Measurements from ENCODE around the gene GPRIN2.
"Not testable (repeated sequence)": the region's sequence is repeated elsewhere in the genome, so short reads cannot be mapped to it uniquely, and the experiment has no call there.

The GPRIN2 gene

GRCh38 chr10:46567151-46567550, 10.7 kb upstream of the GPRIN2 start:
- DNase-seq (ENCODE audit: low read depth), result not testable (repeated sequence)

- DNase-seq (ENCODE audit: low read depth), result peak; percentile 17
Observed at GRCh38 chr10:46565591-46566332, 9.3 kb upstream of the GPRIN2 start.

GRCh38 chr10:46560952-46561351, 4.5 kb upstream of the GPRIN2 start:
- no peak for DNase-seq (ENCODE audit: low read depth)

GRCh38 chr10:46560381-46560780, 3.9 kb upstream of the GPRIN2 start:
- DNase-seq (ENCODE audit: low read depth), result no peak

- DNase-seq (ENCODE audit: low read depth), result no peak
Observed at GRCh38 chr10:46559231-46559671, 2.8 kb upstream of the GPRIN2 start.

- no peak for DNase-seq (ENCODE audit: low read depth)
Observed at GRCh38 chr10:46558392-46559185, 2.1 kb upstream of the GPRIN2 start.

GRCh38 chr10:46558122-46558391, 1.6 kb upstream of the GPRIN2 start:
- DNase-seq (ENCODE audit: low read depth), result no peak

GRCh38 chr10:46557319-46558121, 1.1 kb upstream of the GPRIN2 start:
- no peak for DNase-seq (ENCODE audit: low read depth)

GRCh38 chr10:46555713-46556514, 544 bp downstream of the GPRIN2 start:
- DNase-seq (ENCODE audit: low read depth), result no peak

GRCh38 chr10:46555366-46555712, 1.1 kb downstream of the GPRIN2 start:
- no peak for DNase-seq (ENCODE audit: low read depth)

GRCh38 chr10:46554166-46554781, 2.2 kb downstream of the GPRIN2 start:
- DNase-seq (ENCODE audit: low read depth), result no peak

- DNase-seq (ENCODE audit: low read depth), result no peak
Observed at GRCh38 chr10:46553238-46554049, 3.0 kb downstream of the GPRIN2 start.

GRCh38 chr10:46552526-46553237, 3.8 kb downstream of the GPRIN2 start:
- no peak for DNase-seq (ENCODE audit: low read depth)

- no peak for DNase-seq (ENCODE audit: low read depth)
Observed at GRCh38 chr10:46551701-46552525, 4.5 kb downstream of the GPRIN2 start.

GRCh38 chr10:46550795-46551700, 5.4 kb downstream of the GPRIN2 start:
- peak; percentile 7 for DNase-seq (ENCODE audit: low read depth)

- no peak for DNase-seq (ENCODE audit: low read depth)
Observed at GRCh38 chr10:46550076-46550790, 6.2 kb downstream of the GPRIN2 start.

All from CMK (cell line).